Activated CD4-positive, alpha-beta T cell treated with anti-CD3 and anti-CD28 coated beads, Interleukin-2, amount 10 ng/mL, durations not matched to agents 7 days and 5 days (primary cell): ENCODE data around the gene FSIP2. TPM values are rescaled to one million over a fixed set of nuclear protein-coding genes. Genes with fewer than 3 reads are reported as not detected.

ENCODE experiments used
- CTCF ChIA-PET: fragments of 350-600 bp; sonication (Branson Sonifier 250); formaldehyde crosslinking; loops from one replicate; lab custom pipeline; 2021; ENCODE audit warnings: antibody characterized with exemption; lab: Charles Lee
- POLR2A ChIA-PET: fragments of 350-600 bp; sonication (Branson Sonifier 250); formaldehyde crosslinking; loops from one replicate; lab custom pipeline; 2021; ENCODE audit warnings: antibody characterized with exemption; lab: Charles Lee
- DNase-seq: peaks from one replicate; pipeline ENCODE4 v3.0.0-alpha.2; 2020
- H3K27ac Mint-ChIP-seq: one replicate; pipeline ENCODE4 v1.8.0; 2021; ENCODE audit warnings: mild to moderate bottlenecking, moderate library complexity, mixed read lengths
- H3K27me3 Mint-ChIP-seq: one replicate; pipeline ENCODE4 v1.8.0; 2021; ENCODE audit warnings: mixed read lengths
- H3K36me3 Mint-ChIP-seq: one replicate; pipeline ENCODE4 v1.8.0; 2021; ENCODE audit warnings: low read depth, mixed read lengths
- H3K4me1 Mint-ChIP-seq: one replicate; pipeline ENCODE4 v1.8.0; 2021; ENCODE audit warnings: mixed read lengths
- H3K4me3 Mint-ChIP-seq: one replicate; pipeline ENCODE4 v1.8.0; 2021; ENCODE audit warnings: mild to moderate bottlenecking, moderate library complexity, mixed read lengths
- H3K9me3 Mint-ChIP-seq: one replicate; pipeline ENCODE4 v1.8.0; 2021; ENCODE audit warnings: mixed read lengths
- total RNA-seq, 2 experiments: library from RNA; stranded (reverse); gene quantifications; one replicate each; pipeline ENCODE4 v1.2.3, GENCODE V29; 2021

Gene FSIP2
- total RNA-seq, 2 experiments from 2014 or later = 0.17 TPM

DNA sequence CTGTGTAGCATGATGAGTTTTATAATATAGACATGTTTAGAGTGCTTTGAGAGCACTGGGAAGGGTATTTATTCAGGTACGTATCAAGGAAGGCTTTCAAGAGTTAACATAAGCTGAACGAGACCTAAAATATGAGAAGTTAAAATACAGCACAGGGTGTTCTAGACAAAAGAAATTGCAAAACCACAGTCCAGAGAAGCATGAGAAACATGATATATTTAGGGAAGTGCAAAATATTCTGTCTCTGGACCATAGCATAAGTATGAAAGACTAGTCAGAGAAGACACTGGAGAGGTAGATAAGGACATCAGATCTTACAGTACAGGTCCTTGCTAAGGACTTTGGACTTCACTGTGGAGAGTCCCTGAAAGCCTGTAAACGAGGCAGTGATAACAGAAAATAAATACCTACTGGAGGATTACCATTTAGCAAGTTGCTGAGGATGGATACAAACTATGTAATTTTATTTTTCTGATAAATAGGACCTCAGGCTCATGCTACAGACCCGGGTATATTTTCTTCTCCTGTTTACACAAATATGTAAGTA lies 43.7 kb downstream of the FSIP2 start:
- Mint-ChIP-seq H3K4me3 (no peak overlapping the region), H3K9me3 (no peaks in the 10 kb centered on the region), H3K27ac (no peak overlapping the region), H3K4me1 (no peaks in the 10 kb centered on the region), H3K36me3 (no peaks in the 10 kb centered on the region), H3K27me3 (no peaks in the 10 kb centered on the region)
- CTCF ChIA-PET = no interaction called here
- no peak for DNase-seq
- POLR2A ChIA-PET = no interaction called here

DNA sequence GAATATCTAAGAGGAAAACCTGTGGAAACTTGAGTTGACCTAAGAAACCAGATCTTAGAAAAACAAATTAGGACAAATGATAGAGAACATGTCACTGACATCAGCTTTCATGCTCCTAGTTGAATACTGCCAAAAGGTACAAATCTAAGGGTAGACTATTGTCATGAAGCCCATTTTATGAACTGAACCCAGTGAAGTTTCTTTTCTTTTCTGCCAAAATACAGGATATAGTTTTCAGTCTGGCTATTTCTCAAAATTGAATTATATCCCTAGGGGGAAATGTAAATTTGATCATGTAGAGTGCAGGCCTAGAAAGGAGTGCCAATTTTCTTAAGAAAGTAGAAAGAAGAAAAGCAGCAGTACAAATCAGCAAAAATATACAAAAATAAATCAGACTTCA lies 46.6 kb downstream of the FSIP2 start:
- H3K9me3 Mint-ChIP-seq = no peaks in the 10 kb centered on the region
- CTCF ChIA-PET = no interaction called here
- POLR2A ChIA-PET = no interaction called here
- no peaks in the 10 kb centered on the region for H3K36me3 Mint-ChIP-seq
- H3K4me3 Mint-ChIP-seq = no peak overlapping the region
- no peaks in the 10 kb centered on the region for H3K4me1 Mint-ChIP-seq
- no peaks in the 10 kb centered on the region for H3K27me3 Mint-ChIP-seq
- no peak overlapping the region for H3K27ac Mint-ChIP-seq
- no peak for DNase-seq

DNA sequence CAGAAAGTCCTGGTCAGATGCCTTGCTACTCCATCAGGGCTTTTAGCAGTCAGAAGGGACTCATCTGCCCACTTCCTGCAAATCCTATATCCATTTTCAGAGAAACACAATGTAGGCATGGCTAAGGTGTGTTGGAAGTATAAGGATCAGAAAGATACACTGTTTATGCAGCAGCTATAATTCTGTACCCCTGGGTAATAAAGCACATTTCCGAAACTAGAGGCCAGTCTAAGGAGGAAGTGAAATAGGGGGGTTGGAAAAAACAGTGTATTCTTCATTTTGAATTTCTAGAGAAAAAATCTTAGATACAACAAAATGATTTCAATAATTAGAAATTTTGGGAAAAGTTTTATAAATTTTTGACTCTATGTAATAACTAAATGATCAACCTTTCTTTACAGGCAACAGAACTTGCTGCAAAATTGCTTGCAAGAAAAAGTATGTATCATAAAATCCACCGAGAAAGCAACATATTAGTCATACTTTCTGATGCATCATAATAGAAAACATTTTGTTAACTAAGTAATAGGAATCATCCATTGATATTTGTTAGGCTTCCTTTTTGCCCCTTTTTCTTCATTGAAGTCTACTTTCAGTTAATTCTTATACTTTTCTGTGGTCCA lies 47.4 kb downstream of the FSIP2 start:
- no peak for DNase-seq
- no peak overlapping the region for H3K4me3 Mint-ChIP-seq
- H3K4me1 Mint-ChIP-seq = no peaks in the 10 kb centered on the region
- ChIA-PET CTCF (no interaction called here), POLR2A (no interaction called here)
- no peaks in the 10 kb centered on the region for H3K9me3 Mint-ChIP-seq
- H3K27ac Mint-ChIP-seq = no peak overlapping the region
- H3K36me3 Mint-ChIP-seq = no peaks in the 10 kb centered on the region
- H3K27me3 Mint-ChIP-seq = no peaks in the 10 kb centered on the region

DNA sequence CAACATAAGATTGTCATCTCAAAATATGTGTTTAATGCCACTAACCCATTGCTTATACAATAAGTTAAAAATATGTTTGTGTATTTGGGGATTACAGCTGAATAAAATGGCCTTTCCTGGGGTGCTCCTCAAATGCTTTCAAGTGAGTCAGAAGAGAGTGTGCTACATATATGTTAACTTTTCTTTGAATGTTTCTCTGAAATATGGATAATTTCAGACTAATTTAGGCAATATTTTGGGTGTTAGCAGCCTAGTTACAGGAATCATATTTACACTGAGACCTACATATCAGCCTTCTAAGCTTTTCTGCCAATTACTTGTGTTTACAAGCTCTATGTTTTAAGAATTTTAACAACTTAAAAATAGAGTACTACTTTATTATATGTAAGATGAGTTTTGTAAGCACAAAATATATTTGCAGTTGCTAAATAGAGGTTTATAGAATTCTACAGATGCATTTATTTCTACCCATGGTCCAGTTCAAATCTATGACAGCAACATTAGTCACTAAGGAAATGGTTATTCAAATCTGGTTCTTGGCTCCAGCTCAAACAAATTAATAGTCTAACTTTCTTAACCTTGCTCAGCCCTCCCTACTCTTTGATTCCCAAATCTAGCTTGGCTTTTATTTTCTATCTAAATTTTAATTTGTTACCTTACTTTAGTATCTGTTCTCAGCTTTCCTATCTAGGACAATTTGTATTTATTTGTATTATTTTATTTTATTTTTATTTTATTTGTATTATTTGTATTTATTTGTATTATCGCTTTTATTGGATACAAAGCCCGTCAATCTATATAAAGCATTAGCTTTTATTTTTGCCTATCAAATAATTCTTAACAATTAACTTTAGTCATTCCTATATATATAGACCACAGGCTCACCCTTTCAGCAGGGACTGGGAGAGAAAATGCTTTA lies 48.9 kb downstream of the FSIP2 start:
- no peaks in the 10 kb centered on the region for H3K27me3 Mint-ChIP-seq
- CTCF ChIA-PET = no interaction called here
- H3K27ac Mint-ChIP-seq = no peak overlapping the region
- no peak overlapping the region for H3K4me3 Mint-ChIP-seq
- H3K9me3 Mint-ChIP-seq = no peaks in the 10 kb centered on the region
- POLR2A ChIA-PET = no interaction called here
- no peaks in the 10 kb centered on the region for H3K36me3 Mint-ChIP-seq
- no peak for DNase-seq
- H3K4me1 Mint-ChIP-seq = no peaks in the 10 kb centered on the region

DNA sequence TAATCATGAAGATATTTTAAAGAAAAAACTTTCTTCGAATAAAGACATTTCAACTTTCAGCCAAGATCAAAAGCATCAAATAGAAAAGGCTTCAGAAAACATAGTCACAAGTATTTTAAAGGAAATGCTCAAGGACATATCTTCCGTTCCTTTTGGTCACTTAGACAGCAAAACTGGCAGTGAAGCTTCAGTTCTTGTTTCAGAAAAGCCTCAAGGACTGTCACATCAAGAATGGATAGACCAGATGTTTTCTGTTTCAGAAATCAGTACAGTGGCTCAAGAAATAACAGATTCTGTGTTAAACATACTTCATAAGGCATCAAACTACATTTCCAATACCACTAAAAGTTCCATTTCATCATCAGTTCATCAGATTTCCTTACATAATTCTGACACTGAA lies 51.8 kb downstream of the FSIP2 start:
- Mint-ChIP-seq H3K4me3 (no peak overlapping the region), H3K36me3 (no peaks in the 10 kb centered on the region), H3K27me3 (no peaks in the 10 kb centered on the region), H3K9me3 (no peaks in the 10 kb centered on the region), H3K4me1 (no peaks in the 10 kb centered on the region), H3K27ac (no peak overlapping the region)
- DNase-seq = no peak
- ChIA-PET POLR2A (no interaction called here), CTCF (no interaction called here)

DNA sequence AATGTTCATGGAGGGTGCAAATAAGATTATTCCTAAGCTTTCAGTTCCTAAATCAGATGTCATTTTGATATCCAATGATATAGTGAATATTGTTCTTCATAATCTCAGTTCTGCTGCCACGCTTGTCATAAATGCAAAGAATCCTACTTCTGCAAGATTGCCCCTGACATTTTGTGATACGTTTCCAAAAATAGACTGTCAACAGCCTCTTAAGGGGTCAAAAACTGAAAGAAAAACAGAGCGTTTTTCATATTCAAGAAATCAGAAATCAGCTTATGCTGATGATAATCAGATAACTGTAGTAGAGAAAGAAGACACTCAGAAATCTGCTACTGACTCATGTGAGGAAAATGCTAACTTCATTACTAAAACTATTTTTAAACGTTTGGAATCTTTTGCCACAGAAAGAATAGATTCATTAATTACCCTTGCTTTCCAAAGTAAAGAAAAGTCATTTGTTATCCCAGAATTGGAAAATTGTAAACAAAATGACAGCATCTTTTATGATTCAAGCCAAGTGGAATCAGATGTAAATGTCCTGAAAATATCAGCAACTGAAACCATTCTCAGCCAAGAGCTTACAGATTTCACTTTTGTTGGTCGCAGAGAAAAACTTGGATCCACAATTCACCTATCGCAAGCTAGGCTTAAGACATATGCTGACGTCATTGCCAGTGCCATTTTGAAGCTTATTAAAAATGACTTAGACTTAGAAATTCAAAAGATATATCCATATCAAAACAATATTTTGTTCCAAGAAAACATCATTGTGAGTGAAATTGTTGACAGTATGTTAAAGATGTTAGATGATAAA lies 55.1 kb downstream of the FSIP2 start:
- Mint-ChIP-seq H3K9me3 (no peaks in the 10 kb centered on the region), H3K27me3 (no peaks in the 10 kb centered on the region), H3K36me3 (no peaks in the 10 kb centered on the region), H3K4me1 (no peaks in the 10 kb centered on the region), H3K27ac (no peak overlapping the region), H3K4me3 (no peak overlapping the region)
- ChIA-PET CTCF (no interaction called here), POLR2A (no interaction called here)
- DNase-seq = no peak

DNA sequence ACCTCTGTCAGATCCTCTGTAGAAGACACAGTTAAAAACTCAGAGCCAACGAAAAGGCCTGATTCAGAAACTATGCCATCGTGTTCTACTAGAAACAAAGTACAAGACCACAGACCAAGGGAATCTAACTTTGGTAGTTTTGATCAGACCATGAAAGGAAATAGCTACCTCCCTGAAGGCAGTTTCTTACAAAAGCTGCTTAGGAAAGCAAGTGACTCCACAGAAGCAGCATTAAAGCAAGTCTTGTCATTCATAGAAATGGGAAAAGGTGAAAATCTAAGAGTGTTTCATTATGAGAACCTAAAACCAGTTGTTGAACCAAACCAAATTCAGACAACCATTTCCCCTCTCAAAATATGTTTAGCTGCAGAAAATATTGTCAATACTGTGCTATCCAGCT lies 58.2 kb downstream of the FSIP2 start:
- Mint-ChIP-seq H3K27ac (no peak overlapping the region), H3K9me3 (no peaks in the 10 kb centered on the region), H3K4me3 (no peak overlapping the region), H3K36me3 (no peaks in the 10 kb centered on the region), H3K27me3 (no peaks in the 10 kb centered on the region), H3K4me1 (no peaks in the 10 kb centered on the region)
- DNase-seq = no peak
- ChIA-PET CTCF (no interaction called here), POLR2A (no interaction called here)

DNA sequence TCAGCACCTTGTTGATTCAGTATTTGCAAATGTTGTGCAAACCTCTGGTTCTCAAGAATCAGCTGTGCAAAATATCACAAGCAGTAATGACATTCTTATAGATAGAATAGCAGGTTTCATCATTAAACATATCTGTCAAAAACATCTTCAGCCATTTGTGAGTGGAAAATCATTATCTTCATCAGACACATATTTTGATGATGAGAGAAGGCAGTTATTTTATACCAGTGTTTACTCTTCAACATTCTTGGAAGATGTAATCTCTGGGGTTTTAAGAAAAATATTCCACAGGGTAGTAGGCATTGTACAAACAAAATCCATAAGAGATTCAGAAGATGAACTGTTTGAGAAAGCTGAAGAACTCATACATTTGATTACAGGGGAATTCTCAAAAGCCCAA lies 64.3 kb downstream of the FSIP2 start:
- POLR2A ChIA-PET = no interaction called here
- Mint-ChIP-seq H3K27me3 (no peaks in the 10 kb centered on the region), H3K4me3 (no peak overlapping the region), H3K4me1 (no peaks in the 10 kb centered on the region), H3K36me3 (no peaks in the 10 kb centered on the region), H3K9me3 (no peaks in the 10 kb centered on the region), H3K27ac (no peak overlapping the region)
- CTCF ChIA-PET = no interaction called here
- DNase-seq = no peak

DNA sequence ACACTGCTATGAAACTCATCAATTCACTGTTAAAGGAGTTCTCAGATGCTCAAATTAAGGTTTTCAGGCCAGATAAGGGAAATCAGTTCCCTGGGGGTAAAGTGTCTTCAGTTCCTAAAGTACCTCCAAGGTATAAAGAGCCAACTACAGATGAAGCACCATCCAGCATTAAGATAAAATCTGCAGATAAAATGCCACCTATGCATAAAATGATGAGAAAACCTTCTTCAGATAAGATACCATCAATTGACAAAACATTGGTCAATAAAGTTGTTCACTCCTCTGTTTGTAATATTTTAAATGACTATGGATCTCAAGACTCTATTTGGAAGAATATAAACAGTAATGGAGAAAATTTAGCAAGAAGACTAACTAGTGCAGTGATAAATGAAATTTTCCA lies 68.2 kb downstream of the FSIP2 start:
- Mint-ChIP-seq H3K36me3 (no peaks in the 10 kb centered on the region), H3K4me3 (no peak overlapping the region), H3K27me3 (no peaks in the 10 kb centered on the region), H3K27ac (no peak overlapping the region), H3K4me1 (no peaks in the 10 kb centered on the region), H3K9me3 (no peaks in the 10 kb centered on the region)
- DNase-seq = no peak
- CTCF ChIA-PET = no interaction called here
- POLR2A ChIA-PET = no interaction called here

DNA sequence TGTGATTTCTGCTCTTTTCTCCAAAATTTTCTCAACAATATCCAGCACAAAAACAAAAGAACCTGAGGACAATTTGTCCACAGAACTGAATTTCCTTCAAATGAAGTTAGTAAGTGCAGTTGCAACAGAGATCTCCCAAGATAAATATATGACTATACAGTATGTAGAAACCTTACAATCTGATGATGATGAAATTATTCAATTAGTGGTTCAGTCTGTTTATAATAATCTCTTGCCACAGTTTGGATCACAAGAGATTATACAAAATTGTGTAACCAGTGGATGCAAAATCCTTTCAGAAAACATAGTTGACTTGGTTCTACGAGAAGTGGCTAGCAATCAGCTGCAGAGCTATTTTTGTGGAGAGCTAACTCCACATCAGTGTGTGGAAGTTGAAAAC lies 68.7 kb downstream of the FSIP2 start:
- ChIA-PET POLR2A (no interaction called here), CTCF (no interaction called here)
- Mint-ChIP-seq H3K4me1 (no peaks in the 10 kb centered on the region), H3K36me3 (no peaks in the 10 kb centered on the region), H3K4me3 (no peak overlapping the region), H3K9me3 (no peaks in the 10 kb centered on the region), H3K27ac (no peak overlapping the region), H3K27me3 (no peaks in the 10 kb centered on the region)
- no peak for DNase-seq

DNA sequence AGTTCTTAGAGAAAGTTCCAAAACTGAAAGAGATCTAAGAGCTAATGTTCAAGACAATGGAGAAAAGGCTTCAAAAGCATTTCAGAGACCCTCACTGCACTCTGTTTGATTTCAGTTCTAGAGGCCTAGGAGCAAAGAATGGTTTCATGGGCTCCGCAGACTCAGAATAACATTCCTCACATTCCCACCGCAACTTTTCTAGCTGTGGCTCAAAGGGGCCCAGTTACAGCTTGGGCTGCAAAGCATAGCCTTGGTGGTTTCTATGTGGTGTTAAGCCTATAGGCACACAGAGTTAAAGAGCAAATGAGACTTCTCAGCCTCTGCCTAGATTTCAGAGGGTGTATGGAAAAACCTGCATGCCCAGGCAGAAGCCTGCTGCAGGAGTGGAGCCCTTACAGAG lies 73.0 kb downstream of the FSIP2 start:
- CTCF ChIA-PET = no interaction called here
- Mint-ChIP-seq H3K36me3 (no peaks in the 10 kb centered on the region), H3K4me1 (no peaks in the 10 kb centered on the region), H3K27me3 (no peaks in the 10 kb centered on the region), H3K4me3 (no peak overlapping the region), H3K27ac (no peak overlapping the region), H3K9me3 (peaks cover 3% of the 10 kb centered on the region)
- POLR2A ChIA-PET = no interaction called here
- no peak for DNase-seq

DNA sequence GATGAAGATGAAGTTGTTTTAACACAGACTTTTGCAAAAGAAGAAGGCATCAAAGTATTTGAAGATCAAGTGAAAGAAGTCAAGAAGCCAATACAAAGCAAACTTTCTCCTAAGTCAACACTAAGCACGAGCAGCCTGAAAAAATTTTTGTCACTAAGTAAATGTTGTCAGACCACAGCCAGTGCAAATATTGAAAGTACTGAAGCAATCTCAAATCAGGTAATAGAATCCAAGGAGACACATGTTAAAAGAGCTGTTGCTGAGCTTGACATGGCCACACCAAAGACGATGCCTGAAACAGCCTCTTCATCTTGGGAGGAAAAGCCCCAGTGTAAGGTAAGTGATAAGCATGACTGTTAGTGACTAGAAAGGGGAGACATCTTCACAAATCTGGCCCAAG lies 75.1 kb downstream of the FSIP2 start:
- no peaks in the 10 kb centered on the region for H3K4me1 Mint-ChIP-seq
- no peaks in the 10 kb centered on the region for H3K36me3 Mint-ChIP-seq
- no peak overlapping the region for H3K4me3 Mint-ChIP-seq
- DNase-seq = no peak
- no peaks in the 10 kb centered on the region for H3K27me3 Mint-ChIP-seq
- peaks cover 3% of the 10 kb centered on the region for H3K9me3 Mint-ChIP-seq
- no peak overlapping the region for H3K27ac Mint-ChIP-seq
- CTCF ChIA-PET = no interaction called here
- POLR2A ChIA-PET = no interaction called here

DNA sequence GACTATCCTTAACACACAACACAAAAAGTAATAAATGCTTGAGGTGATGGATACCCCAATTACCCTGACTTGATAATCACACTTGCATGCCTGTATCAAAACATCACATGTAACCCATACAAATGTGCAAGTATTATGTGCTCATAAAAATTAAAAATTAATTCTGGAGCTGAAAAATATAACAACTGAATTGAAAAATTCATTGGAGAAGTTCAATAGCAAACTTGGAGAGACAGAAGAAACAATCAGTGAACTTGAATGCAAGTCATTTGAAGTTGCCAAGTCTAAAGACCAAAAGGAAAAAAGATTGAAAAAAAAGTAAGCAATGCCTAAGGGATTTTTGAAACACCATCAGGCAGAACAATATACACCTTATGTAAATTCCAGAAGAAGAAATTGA lies 79.4 kb downstream of the FSIP2 start:
- H3K36me3 Mint-ChIP-seq = no peaks in the 10 kb centered on the region
- DNase-seq = no peak
- no peak overlapping the region for H3K27ac Mint-ChIP-seq
- H3K27me3 Mint-ChIP-seq = no peaks in the 10 kb centered on the region
- H3K4me1 Mint-ChIP-seq = no peaks in the 10 kb centered on the region
- ChIA-PET POLR2A (no interaction called here), CTCF (no interaction called here)
- peaks cover 3% of the 10 kb centered on the region for H3K9me3 Mint-ChIP-seq
- no peak overlapping the region for H3K4me3 Mint-ChIP-seq
